SK-N-SH treated with all-trans-retinoic acid at 6 μM for 48 hours (cell line): ENCODE measurements around the gene PBX2.
A peak's percentile ranks its signal among the peaks of the same experiment; 100 is the strongest.

Source experiments
- ATAC-seq: fragments of 200-7000 bp; cut with Tn5 transposase; 3 replicates; pipeline ENCODE4 v1.9.1; 2020; ENCODE audit warnings: mild to moderate bottlenecking, moderate library complexity
- ARNTL ChIP-seq: fragments of 450-650 bp; formaldehyde crosslinking; IDR thresholded peaks from 2 replicates; pipeline ENCODE4 v1.5.0; 2020; ENCODE audit warnings: low read depth, mild to moderate bottlenecking, moderate library complexity, borderline replicate concordance
- BACH2 ChIP-seq: fragments of 250-450 bp; sonication (Bioruptor Pico); IDR thresholded peaks from 2 replicates; pipeline ENCODE4 v1.9.0; 2021; ENCODE audit warnings: mild to moderate bottlenecking, borderline replicate concordance
- CSDC2 ChIP-seq: fragments of 250-450 bp; sonication (Bioruptor Pico); IDR thresholded peaks from 2 replicates; pipeline ENCODE4 v1.5.0; 2020; ENCODE audit warnings: mild to moderate bottlenecking, moderate library complexity
- ESRRG ChIP-seq: fragments of 250-450 bp; sonication (Bioruptor Pico); IDR thresholded peaks from 2 replicates; pipeline ENCODE4 v1.6.1; 2021; ENCODE audit warnings: mild to moderate bottlenecking
- OSR1 ChIP-seq: fragments of 250-450 bp; sonication (Bioruptor Pico); IDR thresholded peaks from 2 replicates; pipeline ENCODE4 v1.8.0; 2022; ENCODE audit warnings: moderate library complexity, mild to moderate bottlenecking, inconsistent platforms
- POU6F1 ChIP-seq: fragments of 250-450 bp; sonication (Bioruptor Pico); IDR thresholded peaks from 2 replicates; pipeline ENCODE4 v1.8.0; 2021; ENCODE audit warnings: low read depth, mild to moderate bottlenecking, moderate library complexity, borderline replicate concordance
- PPARA ChIP-seq: fragments of 250-450 bp; sonication (Bioruptor Pico); IDR thresholded peaks from 2 replicates; pipeline ENCODE4 v1.5.0; 2020; ENCODE audit warnings: mild to moderate bottlenecking, borderline replicate concordance
- RARB ChIP-seq: fragments of 250-450 bp; sonication (Bioruptor Pico); IDR thresholded peaks from 2 replicates; pipeline ENCODE4 v1.8.0; 2021; ENCODE audit warnings: mild to moderate bottlenecking, moderate library complexity
- SNAI2 ChIP-seq: fragments of 250-450 bp; sonication (Bioruptor Pico); IDR thresholded peaks from 2 replicates; pipeline ENCODE4 v1.5.0; 2020; ENCODE audit warnings: mild to moderate bottlenecking, moderate library complexity
- TCF4 ChIP-seq: fragments of 250-450 bp; sonication (Bioruptor Pico); IDR thresholded peaks from 2 replicates; pipeline ENCODE4 v1.8.0; 2021; ENCODE audit warnings: mild to moderate bottlenecking, moderate library complexity, borderline replicate concordance
- TOX ChIP-seq: fragments of 250-450 bp; sonication (Bioruptor Pico); IDR thresholded peaks from 2 replicates; pipeline ENCODE4 v1.8.0; 2021; ENCODE audit warnings: mild to moderate bottlenecking, moderate library complexity, borderline replicate concordance
- TSHZ2 ChIP-seq: fragments of 250-450 bp; sonication (Bioruptor Pico); IDR thresholded peaks from 2 replicates; pipeline ENCODE4 v1.5.0; 2020; ENCODE audit warnings: mild to moderate bottlenecking, moderate library complexity
- ZC3H10 ChIP-seq: fragments of 250-450 bp; sonication (Bioruptor Pico); IDR thresholded peaks from 2 replicates; pipeline ENCODE4 v1.5.1; 2021; ENCODE audit warnings: mild to moderate bottlenecking, moderate library complexity
- ZFP3 ChIP-seq: fragments of 250-450 bp; sonication (Bioruptor Pico); IDR thresholded peaks from 2 replicates; pipeline ENCODE4 v1.5.0; 2020; ENCODE audit warnings: mild to moderate bottlenecking, moderate library complexity
- ZFP30 ChIP-seq: fragments of 450-650 bp; formaldehyde crosslinking; IDR thresholded peaks from 2 replicates; pipeline ENCODE4 v1.5.0; 2022; ENCODE audit warnings: mild to moderate bottlenecking, moderate library complexity
- ZNF565 ChIP-seq: fragments of 450-650 bp; formaldehyde crosslinking; conservative IDR thresholded peaks from 2 replicates; pipeline ENCODE4 v1.5.0; 2020; ENCODE audit warnings: low read depth, mild to moderate bottlenecking, moderate library complexity
- ZNF70 ChIP-seq: fragments of 450-650 bp; formaldehyde crosslinking; IDR thresholded peaks from 2 replicates; pipeline ENCODE4 v1.5.0; 2020; ENCODE audit warnings: mild to moderate bottlenecking, moderate library complexity
- ZNF8 ChIP-seq: fragments of 450-650 bp; formaldehyde crosslinking; IDR thresholded peaks from 2 replicates; pipeline ENCODE4 v1.5.0; 2020; ENCODE audit warnings: mild to moderate bottlenecking, moderate library complexity
- TF ChIP-seq, protein P1 (sequence below): fragments of 250-450 bp; sonication (Bioruptor Pico); IDR thresholded peaks from 2 replicates; pipeline ENCODE4 v1.8.0; 2020; ENCODE audit warnings: mild to moderate bottlenecking, moderate library complexity, borderline replicate concordance
- TF ChIP-seq, protein P2 (sequence below): fragments of 250-450 bp; sonication (Bioruptor Pico); IDR thresholded peaks from 2 replicates; pipeline ENCODE4 v1.5.1; 2021; ENCODE audit warnings: mild to moderate bottlenecking, moderate library complexity
- TF ChIP-seq, protein P3 (sequence below): fragments of 250-450 bp; sonication (Bioruptor Pico); IDR thresholded peaks from 2 replicates; pipeline ENCODE4 v1.5.1; 2020; ENCODE audit warnings: low read depth, mild to moderate bottlenecking, moderate library complexity

PBX2 gene

DNA sequence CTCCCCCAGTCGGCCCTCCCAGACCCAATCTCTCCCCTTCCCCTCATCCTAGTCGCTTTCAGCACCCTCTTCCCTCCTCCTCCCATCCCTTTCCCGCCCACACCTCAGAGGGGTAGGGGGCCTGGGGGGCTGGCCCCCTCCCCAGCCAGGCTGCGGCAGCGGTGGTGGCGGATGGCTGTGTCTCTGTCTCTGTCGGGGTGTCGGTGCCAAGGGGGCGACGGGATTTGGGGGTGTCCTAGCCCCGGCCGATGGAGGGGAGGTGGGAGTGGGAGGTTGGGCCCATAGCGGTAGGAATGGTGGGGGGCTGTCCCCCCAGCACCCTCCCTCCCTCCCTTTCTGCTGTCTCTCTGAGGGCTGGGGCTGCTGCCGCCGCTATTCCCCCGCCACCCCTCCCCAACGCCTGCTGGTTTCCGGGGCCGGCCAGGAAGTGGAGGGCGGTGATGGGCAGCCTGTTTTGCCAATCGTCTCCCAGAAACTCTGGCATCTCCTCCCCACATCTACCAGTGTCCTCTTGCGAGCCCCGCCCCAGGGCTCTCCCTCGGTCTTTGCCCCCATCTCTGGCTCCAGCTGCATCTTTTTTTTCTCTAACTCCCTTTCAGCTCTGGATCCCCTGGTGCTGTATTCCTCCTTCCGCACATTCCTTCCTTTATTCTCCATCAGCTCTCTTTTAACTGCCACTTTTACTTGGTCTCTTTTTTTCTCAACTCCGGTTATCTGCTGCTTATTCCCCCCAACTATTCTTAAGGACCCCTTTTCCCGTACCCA, 14.1 kb downstream of the PBX2 start, which contains the start of gene AGPAT1:
Gene AGPAT1, minus strand, starts transcription at position 374 of the 765 bp plus-strand sequence. CDS start 4,588 bp downstream, outside the sequence.
- ATAC-seq = peak; percentile 77
- TF ChIP-seq TOX (CRISPR knock-in tag) = no peak
- TF ChIP-seq, protein P1, sequence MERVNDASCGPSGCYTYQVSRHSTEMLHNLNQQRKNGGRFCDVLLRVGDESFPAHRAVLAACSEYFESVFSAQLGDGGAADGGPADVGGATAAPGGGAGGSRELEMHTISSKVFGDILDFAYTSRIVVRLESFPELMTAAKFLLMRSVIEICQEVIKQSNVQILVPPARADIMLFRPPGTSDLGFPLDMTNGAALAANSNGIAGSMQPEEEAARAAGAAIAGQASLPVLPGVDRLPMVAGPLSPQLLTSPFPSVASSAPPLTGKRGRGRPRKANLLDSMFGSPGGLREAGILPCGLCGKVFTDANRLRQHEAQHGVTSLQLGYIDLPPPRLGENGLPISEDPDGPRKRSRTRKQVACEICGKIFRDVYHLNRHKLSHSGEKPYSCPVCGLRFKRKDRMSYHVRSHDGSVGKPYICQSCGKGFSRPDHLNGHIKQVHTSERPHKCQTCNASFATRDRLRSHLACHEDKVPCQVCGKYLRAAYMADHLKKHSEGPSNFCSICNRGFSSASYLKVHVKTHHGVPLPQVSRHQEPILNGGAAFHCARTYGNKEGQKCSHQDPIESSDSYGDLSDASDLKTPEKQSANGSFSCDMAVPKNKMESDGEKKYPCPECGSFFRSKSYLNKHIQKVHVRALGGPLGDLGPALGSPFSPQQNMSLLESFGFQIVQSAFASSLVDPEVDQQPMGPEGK (CRISPR knock-in tag) = peak; percentile 14; the same call in 1 of the 2 replicates
- TF ChIP-seq, protein P2, sequence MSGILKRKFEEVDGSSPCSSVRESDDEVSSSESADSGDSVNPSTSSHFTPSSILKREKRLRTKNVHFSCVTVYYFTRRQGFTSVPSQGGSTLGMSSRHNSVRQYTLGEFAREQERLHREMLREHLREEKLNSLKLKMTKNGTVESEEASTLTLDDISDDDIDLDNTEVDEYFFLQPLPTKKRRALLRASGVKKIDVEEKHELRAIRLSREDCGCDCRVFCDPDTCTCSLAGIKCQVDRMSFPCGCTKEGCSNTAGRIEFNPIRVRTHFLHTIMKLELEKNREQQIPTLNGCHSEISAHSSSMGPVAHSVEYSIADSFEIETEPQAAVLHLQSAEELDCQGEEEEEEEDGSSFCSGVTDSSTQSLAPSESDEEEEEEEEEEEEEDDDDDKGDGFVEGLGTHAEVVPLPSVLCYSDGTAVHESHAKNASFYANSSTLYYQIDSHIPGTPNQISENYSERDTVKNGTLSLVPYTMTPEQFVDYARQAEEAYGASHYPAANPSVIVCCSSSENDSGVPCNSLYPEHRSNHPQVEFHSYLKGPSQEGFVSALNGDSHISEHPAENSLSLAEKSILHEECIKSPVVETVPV (CRISPR knock-in tag) = no peak
- no peak for TF ChIP-seq ZNF70 (CRISPR knock-in tag)

DNA sequence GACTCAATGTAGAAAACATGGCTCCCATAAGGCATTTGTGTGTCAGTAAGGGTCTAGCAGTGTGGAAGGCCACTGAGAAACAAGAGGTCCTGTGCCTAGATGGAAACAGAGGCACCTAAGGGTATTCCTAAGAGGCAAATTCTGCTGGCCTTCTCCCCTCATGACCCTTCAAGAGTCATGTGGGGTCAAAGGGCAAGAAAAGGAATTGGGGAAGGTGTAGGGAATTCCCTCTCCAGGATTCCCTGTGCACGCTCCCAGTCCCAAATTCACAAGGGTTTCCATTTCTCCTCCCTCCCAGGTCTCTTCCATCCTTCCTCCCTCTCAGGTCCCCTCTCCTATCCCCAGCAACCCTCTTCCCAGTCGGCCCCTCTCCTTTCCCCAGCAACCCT, 14.7 kb downstream of the PBX2 start:
- TF ChIP-seq, protein P3, sequence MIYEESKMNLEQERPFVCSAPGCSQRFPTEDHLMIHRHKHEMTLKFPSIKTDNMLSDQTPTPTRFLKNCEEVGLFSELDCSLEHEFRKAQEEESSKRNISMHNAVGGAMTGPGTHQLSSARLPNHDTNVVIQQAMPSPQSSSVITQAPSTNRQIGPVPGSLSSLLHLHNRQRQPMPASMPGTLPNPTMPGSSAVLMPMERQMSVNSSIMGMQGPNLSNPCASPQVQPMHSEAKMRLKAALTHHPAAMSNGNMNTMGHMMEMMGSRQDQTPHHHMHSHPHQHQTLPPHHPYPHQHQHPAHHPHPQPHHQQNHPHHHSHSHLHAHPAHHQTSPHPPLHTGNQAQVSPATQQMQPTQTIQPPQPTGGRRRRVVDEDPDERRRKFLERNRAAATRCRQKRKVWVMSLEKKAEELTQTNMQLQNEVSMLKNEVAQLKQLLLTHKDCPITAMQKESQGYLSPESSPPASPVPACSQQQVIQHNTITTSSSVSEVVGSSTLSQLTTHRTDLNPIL (CRISPR knock-in tag) = no peak
- TF ChIP-seq, protein P2 (CRISPR knock-in tag) = no peak
- no peak for TF ChIP-seq TCF4 (CRISPR knock-in tag)
- no peak for TF ChIP-seq RARB (CRISPR knock-in tag)
- TF ChIP-seq ZNF8 (CRISPR knock-in tag) = no peak
- no peak for TF ChIP-seq OSR1
- TF ChIP-seq ZFP3 (CRISPR knock-in tag) = no peak
- no peak for TF ChIP-seq ZC3H10 (CRISPR knock-in tag)
- no peak for TF ChIP-seq POU6F1 (CRISPR knock-in tag)
- no peak for TF ChIP-seq ZFP30 (CRISPR knock-in tag)
- no peak for TF ChIP-seq ZNF70 (CRISPR knock-in tag)
- TF ChIP-seq ZNF565 (CRISPR knock-in tag) = no peak
- TF ChIP-seq CSDC2 (CRISPR knock-in tag) = no peak
- no peak for TF ChIP-seq PPARA
- no peak for TF ChIP-seq SNAI2 (CRISPR knock-in tag)
- ATAC-seq = no peak

- ATAC-seq = no peak
- TF ChIP-seq ESRRG (no peak), ZC3H10 (CRISPR knock-in tag) (no peak), OSR1 (no peak), TCF4 (CRISPR knock-in tag) (no peak), RARB (CRISPR knock-in tag) (no peak), SNAI2 (CRISPR knock-in tag) (no peak), ARNTL (CRISPR knock-in tag) (no peak), POU6F1 (CRISPR knock-in tag) (no peak), TOX (CRISPR knock-in tag) (no peak), BACH2 (CRISPR knock-in tag) (no peak), PPARA (no peak), TSHZ2 (CRISPR knock-in tag) (no peak)
- TF ChIP-seq, protein P1 (CRISPR knock-in tag) = no peak
Measured at GRCh38 chr6:32174416-32174815, 15.6 kb downstream of the PBX2 start.
